Measurements from ENCODE around the gene NKIRAS2.

The NKIRAS2 gene

DNA sequence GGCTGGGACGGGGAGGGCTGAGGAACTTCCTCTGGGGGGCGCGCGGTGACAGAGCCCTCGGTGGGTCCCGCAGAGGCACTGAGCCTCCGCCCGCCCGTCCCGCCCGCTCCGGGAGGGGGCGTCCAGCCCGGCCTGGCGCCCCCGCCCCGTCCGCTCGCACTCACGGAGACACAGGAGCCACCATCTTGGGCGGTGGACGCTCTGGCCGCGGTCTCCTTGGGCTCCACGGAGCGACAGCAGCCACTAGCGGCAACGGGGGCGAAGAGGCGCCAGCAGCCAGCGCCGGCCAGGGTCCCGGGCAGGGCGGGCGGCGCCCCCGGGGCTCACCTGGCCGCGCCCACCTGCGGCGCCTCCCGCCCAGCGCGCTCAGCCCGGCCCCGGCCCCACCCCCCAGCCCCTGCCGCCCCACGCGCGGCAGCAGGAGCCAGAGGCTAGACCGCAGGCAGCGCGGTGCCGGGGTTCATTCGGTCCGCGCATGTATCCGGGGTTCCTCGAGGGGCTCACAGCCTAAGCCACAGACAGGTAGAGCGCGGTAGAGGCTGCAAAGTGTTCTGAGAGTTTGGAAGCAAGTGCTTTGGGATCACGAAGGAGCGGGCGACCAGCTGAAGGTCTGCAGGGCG, 30.6 kb downstream of the NKIRAS2 start, which contains the start of gene C17orf113:
Gene C17orf113, minus strand, starts transcription at position 209 of the 620 bp plus-strand sequence. CDS start 7,225 bp downstream, outside the sequence.
- in situ Hi-C loops (cut with MboI; ENCODE audit: low pct_unique_long_range_greater_than_20kb, low sequenced_read_pairs), result no loop called here
- DNase-seq, result peak; percentile 46

DNA sequence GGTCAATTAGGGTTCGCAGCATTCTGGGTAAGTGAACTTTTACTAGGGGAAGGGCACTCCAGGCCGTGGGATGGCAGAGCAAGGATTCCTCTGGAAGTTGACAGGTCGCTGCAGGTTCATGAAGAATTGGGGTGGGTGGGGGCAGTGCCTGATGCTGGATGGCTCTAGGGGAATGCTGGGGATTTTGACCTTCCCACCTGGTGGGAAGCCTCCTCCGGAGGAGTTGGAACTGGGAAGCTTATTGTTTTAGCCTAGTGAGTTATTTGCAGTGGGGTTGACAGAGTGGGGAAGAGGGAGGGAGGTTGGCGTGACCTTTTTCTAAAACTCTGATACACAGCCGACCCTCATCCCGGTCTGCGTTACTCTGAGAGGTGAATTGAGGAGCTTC, 31.1 kb downstream of the NKIRAS2 start:
- in situ Hi-C loops (cut with MboI; ENCODE audit: low pct_unique_long_range_greater_than_20kb, low sequenced_read_pairs), result no loop called here
- no peak for DNase-seq

GRCh38 chr17:42051645-42052044, 31.8 kb downstream of the NKIRAS2 start:
- no peak for DNase-seq
- in situ Hi-C loops (cut with MboI; ENCODE audit: low pct_unique_long_range_greater_than_20kb, low sequenced_read_pairs), result no loop called here

DNA sequence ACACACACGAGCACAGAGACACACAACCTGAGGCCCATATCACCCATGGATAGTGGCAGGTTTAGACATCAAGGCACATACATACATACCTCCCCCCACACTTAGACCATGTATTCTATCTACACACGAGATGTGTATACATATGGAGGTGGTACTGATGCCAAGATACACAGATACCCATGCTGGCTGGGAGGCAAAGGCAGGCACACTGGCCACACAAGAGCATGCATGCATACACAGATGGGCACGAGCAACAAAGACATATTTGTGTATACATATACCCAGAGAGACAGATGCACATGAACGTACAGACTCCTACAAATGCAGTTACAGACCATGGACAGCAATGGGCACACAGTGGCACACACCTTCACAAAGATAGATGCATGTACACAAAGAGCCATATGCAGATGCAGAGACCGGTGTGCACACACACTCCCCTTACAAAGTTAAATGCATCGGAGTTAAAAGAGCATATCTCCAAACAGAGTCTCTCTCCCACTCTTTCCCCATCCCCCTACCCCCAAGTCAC, 32.5 kb downstream of the NKIRAS2 start:
- in situ Hi-C loops (cut with MboI; ENCODE audit: low pct_unique_long_range_greater_than_20kb, low sequenced_read_pairs), result no loop called here
- DNase-seq, result no peak

DNA sequence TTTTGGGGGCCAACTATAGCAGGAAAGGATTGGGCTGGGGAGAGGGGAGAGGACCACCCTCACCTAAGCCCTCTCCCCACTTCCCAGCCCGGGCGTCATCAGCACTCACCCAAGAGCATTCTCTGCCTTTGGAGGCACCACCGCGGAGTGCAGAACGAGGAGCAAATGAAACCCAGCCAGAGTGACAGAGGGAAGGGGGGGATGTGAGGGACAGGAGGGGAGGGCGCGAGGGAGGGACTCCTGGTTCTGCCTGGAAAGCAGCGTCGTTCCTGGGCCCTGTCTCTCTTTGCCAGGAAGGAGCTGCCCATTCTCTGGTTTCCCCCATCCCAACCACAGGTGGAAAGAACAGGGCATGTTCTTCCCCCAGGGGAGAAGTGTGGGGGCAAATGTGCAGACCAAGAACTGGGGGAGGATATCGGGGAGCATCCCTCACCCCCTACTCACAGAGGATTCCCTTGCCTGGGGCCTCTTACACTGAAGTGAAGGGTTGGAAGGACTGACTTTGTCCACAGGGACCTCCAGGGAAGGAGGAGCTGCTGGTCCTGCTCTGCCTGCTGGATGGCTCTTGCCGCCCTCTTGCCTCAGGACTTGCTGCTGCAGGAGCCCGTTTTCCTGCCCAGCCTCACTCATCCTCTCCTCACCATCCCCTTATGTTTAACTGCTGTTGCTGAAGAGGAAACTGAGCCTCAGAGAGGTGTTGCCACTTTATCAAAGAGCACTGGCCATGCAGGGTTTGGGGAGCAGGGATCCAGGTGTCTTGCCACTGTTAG, 34.0 kb downstream of the NKIRAS2 start:
- in situ Hi-C loops (cut with MboI; ENCODE audit: low pct_unique_long_range_greater_than_20kb, low sequenced_read_pairs), result no loop called here
- no peak for DNase-seq

DNA sequence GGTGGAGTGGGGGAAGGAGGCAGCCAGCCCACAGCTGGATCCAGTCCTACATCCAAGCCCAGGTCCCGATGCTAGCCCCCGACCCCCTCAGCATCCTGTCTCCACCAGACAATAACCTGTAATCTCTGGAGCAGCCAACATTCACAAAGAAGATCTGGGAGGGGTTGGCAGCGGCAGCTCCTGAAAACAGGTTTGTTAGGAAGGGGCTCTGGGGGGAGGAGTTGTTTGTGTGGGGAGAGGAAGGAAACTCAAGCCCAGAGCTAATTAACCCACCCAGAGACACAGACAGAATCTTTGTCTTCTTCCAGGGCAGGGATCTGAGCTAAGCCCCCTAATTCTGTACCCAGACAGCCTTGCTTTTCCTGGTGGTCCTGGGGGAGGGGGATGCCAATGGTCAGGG, 35.1 kb downstream of the NKIRAS2 start:
- no peak for DNase-seq

GRCh38 chr17:42055496-42055895, 35.6 kb downstream of the NKIRAS2 start:
- no peak for DNase-seq
- in situ Hi-C loops (cut with MboI; ENCODE audit: low pct_unique_long_range_greater_than_20kb, low sequenced_read_pairs), result no loop called here

More for the DNA sequence above, 35.1 kb downstream of the NKIRAS2 start:
- in situ Hi-C loops (cut with MboI; ENCODE audit: low pct_unique_long_range_greater_than_20kb, low sequenced_read_pairs), result no loop called here

DNA sequence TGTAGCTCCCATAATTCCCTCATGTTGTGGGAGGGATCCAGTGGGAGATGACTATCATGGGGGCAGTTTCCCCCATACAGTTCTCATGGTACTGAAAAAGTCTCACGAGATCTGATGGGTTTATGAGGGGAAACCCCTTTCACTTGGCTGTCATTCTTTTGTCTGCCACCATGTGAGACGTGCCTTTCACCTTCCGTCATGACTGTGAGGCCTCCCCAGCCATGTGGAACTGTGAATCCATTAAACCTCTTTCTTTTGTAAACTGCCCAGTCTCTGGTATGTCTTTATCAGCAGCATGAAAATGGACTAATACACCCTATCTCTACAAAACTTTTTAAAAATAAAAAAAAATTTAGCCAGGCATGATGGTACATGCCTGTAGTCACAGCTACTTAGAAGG, 36.7 kb downstream of the NKIRAS2 start:
- no peak for DNase-seq

DNA sequence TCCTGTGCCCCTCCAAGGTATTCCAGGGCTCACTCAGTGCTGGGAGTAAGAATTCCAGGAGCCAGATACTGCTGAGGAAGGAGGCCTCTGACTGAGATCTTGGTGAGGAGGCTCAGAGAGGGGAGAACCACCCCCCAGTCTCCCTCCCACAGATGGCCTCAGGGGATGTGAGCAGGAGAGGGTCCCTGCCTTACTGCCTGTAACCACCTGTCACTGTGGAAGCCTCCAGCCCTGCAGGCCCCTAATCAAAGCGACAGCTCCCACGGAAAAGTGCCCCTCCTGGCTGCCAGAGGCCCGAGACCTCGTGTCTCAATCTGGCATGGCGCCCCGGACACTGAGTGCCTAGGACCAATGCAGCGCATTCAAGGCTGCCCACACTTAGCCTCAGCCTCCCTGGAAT, 38.2 kb downstream of the NKIRAS2 start:
- DNase-seq, result no peak
- in situ Hi-C loops (cut with MboI; ENCODE audit: low pct_unique_long_range_greater_than_20kb, low sequenced_read_pairs), result no loop called here

More for the DNA sequence above, 36.7 kb downstream of the NKIRAS2 start:
- in situ Hi-C loops (cut with MboI; ENCODE audit: low pct_unique_long_range_greater_than_20kb, low sequenced_read_pairs), result no loop called here

DNA sequence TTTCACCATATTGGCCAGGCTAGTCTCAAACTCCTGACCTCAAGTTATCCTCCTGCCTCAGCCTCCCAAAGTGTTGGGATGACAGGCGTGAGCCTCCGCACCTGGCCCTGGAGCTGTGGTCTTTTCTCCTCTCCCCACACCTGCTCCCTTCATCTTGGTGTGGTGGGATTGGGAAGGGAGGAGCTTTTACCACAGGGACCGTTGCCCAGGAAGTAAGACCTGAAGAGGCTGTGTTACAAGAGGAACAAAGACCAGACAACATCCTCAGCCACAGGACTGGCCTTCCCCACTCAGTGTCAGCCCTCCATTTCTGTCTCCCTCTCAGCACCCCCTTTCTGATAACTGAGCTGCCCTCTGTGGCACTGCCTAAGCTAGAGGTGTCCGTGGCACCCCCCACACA, 39.9 kb downstream of the NKIRAS2 start:
- in situ Hi-C loops (cut with MboI; ENCODE audit: low pct_unique_long_range_greater_than_20kb, low sequenced_read_pairs), result no loop called here
- no peak for DNase-seq

- no peak for DNase-seq
- in situ Hi-C loops (cut with MboI; ENCODE audit: low pct_unique_long_range_greater_than_20kb, low sequenced_read_pairs), result no loop called here
Observed at GRCh38 chr17:42060231-42060630, 40.3 kb downstream of the NKIRAS2 start.

GRCh38 chr17:42061646-42062487, 42.0 kb downstream of the NKIRAS2 start:
- in situ Hi-C loops (cut with MboI; ENCODE audit: low pct_unique_long_range_greater_than_20kb, low sequenced_read_pairs), result no loop called here
- DNase-seq, result no peak

GRCh38 chr17:42062681-42063080, 42.8 kb downstream of the NKIRAS2 start:
- DNase-seq, result no peak
- in situ Hi-C loops (cut with MboI; ENCODE audit: low pct_unique_long_range_greater_than_20kb, low sequenced_read_pairs), result no loop called here

GRCh38 chr17:42065201-42065600, 45.3 kb downstream of the NKIRAS2 start:
- in situ Hi-C loops (cut with MboI; ENCODE audit: low pct_unique_long_range_greater_than_20kb, low sequenced_read_pairs), result no loop called here

DNA sequence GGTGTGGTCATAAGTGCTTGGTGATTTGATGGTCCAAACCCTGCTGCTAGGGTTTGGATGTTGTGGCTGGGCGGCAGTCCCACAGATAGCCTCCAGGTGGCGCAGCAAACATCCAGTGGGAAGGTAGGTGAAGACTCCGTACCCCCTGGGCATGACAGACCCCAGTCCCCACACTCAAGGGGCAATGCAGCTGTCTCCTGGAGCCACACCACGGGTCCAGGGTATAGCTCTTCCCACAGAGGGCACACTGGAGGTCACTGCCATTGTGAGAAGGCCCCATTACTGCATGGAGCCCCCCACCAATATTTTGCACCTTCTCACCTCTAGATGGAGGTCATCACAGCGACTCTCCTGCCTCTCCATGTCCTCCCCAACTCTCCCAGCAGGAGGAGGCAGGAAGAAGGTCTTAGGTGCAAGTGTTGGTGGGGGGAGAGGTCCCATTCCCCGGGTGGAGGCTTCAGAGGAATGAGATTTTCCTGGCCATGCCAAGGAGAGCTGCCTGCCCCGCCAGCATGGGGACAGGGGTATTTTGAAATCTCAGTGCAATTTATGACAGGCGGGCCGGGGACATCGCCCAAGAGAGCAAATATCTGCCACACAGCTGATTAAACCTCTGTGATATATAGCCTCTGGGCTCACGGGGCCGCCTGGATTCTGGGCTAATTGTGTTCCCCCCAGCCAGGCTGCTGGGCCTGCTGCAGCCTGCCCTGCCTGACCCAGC, 47.6 kb downstream of the NKIRAS2 start:
- DNase-seq, result peak; percentile 82
- in situ Hi-C loops (cut with MboI; ENCODE audit: low pct_unique_long_range_greater_than_20kb, low sequenced_read_pairs), result no loop called here

More at GRCh38 chr17:42065201-42065600, 45.3 kb downstream of the NKIRAS2 start:
- DNase-seq, result no peak

- in situ Hi-C loops (cut with MboI; ENCODE audit: low pct_unique_long_range_greater_than_20kb, low sequenced_read_pairs), result no loop called here
- DNase-seq, result no peak
Observed at GRCh38 chr17:42068979-42069378, 49.1 kb downstream of the NKIRAS2 start.

- peak; percentile 50 for DNase-seq
- in situ Hi-C loops (cut with MboI; ENCODE audit: low pct_unique_long_range_greater_than_20kb, low sequenced_read_pairs), result no loop called here
Observed at GRCh38 chr17:42071810-42072209, 51.9 kb downstream of the NKIRAS2 start.

DNA sequence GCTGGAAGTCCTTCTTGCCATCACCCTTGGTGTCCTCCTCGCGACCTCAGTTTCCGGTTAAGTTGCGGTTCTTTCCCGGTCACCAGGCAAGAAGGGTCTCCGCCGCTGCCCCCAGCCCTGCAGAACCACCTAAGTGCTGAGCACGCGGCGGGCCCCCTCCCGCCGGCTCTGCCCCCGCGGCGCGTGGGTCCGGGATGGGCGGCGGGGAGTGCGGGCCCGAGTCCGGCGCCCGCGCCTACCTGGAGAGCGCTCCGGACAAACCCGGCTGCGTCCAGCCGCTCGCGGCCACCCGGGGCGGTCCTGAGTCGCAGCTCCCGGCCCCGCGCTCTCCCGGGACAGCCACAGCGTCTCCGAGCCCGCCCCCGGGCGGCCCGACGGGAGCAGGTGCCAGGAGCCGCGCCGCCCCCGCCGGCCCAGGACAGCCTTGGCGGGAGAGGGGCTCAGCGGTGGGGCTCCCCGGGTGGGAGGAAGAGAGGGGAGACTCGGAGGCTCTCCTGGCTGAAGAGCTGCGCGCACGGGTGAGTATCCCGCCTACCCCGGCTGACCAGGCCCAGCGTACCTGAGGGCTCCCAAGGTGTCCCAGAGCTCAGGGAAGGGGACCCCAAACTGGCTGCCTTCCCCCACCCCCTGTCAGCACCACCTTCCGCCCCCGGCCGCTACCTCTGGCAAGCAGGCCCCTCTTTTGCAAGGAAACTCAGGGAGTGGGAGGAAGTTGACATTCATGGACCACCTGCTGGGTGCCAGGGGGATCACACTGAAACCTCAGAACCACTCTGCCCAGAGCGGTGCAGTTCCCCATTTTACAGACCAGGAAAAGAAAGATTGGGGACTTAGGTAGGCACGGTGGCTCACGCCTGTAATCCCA, 52.7 kb downstream of the NKIRAS2 start:
- DNase-seq, result peak; percentile 76
- in situ Hi-C loops (cut with MboI; ENCODE audit: low pct_unique_long_range_greater_than_20kb, low sequenced_read_pairs), result no loop called here
